Measurements from ENCODE around the gene SCART1.
A peak's percentile ranks its signal among the peaks of the same experiment; 100 is the strongest.
"Not testable (repeated sequence)": the region's sequence is repeated elsewhere in the genome, so short reads cannot be mapped to it uniquely, and the experiment has no call there.

SCART1 gene

DNA sequence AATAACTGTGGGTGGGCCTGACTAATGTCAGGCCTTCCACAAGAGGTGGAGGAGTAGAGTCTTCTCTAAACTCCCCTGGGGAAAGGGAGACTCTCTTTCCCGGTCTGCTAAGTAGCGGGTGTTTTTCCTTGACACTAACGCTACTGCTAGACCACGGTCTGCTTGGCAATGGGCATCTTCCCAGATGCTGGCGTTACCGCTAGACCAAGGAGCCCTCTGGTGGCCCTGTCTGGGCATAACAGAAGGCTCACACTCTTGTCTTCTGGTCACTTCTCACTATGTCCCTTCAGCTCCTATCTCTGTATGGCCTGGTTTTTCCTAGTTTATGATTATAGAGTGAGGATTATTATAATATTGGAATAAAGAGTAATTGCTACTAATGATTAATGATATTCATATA lies 43.6 kb downstream of the SCART1 start:
- H3K27me3 ChIP-seq (ENCODE audit: control insufficient read depth, low read length); H3K4me3 ChIP-seq (ENCODE audit: low read length); H3K36me3 ChIP-seq (ENCODE audit: control insufficient read depth, low read length); H3K79me2 ChIP-seq (ENCODE audit: control insufficient read depth, low read length); H3K27ac ChIP-seq (ENCODE audit: low read depth, low read length); H3K9me3 ChIP-seq (ENCODE audit: control insufficient read depth, insufficient read depth, low read length); H3K9me2 ChIP-seq (replicated peaks; ENCODE audit: control insufficient read depth, low read length); H3F3A ChIP-seq (ENCODE audit: control insufficient read depth, insufficient read depth); H4K20me1 ChIP-seq (ENCODE audit: control insufficient read depth, insufficient read depth, low read depth, low read length); H3K4me2 ChIP-seq (ENCODE audit: low read length); H3K4me1 ChIP-seq (ENCODE audit: control insufficient read depth, low read length): not testable (repeated sequence)
- peak; percentile 39 for TF ChIP-seq CTCF (IDR thresholded peaks at IDR 0.05; ENCODE audit: low read depth, low read length, poor library complexity, severe bottlenecking)

GRCh38 chr10:133499176-133499575 lies 45.4 kb downstream of the SCART1 start:
- not testable (repeated sequence) for H3K4me3 ChIP-seq (ENCODE audit: low read length); H3K79me2 ChIP-seq (ENCODE audit: control insufficient read depth, low read length); H3K9me2 ChIP-seq (replicated peaks; ENCODE audit: control insufficient read depth, low read length); H4K20me1 ChIP-seq (ENCODE audit: control insufficient read depth, insufficient read depth, low read depth, low read length); H3K36me3 ChIP-seq (ENCODE audit: control insufficient read depth, low read length); H3K27me3 ChIP-seq (ENCODE audit: control insufficient read depth, low read length); H3F3A ChIP-seq (ENCODE audit: control insufficient read depth, insufficient read depth); H3K27ac ChIP-seq (ENCODE audit: low read depth, low read length); H3K4me2 ChIP-seq (ENCODE audit: low read length); H3K4me1 ChIP-seq (ENCODE audit: control insufficient read depth, low read length); H3K9me3 ChIP-seq (ENCODE audit: control insufficient read depth, insufficient read depth, low read length)

DNA sequence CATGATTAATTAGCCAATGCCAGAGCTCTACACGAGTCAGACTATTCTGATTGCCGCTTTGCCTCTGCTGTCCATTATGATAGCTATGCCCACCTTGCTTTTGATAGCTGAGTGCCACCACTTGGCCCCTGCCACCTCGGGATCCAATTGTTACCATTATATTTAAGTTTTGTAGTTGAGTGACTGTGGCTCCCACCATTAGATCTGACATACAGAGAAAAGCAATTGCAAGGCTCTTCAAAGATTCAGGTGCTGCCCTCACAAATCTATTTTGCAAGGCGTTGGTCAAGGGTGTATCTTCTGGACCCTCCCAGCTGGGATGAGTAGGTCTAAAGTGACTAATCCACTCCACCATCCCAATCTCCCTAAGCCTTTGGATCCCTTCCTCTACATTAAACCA lies 47.2 kb downstream of the SCART1 start:
- H3K9me3 ChIP-seq (ENCODE audit: control insufficient read depth, insufficient read depth, low read length); H3K27ac ChIP-seq (ENCODE audit: low read depth, low read length); H3K4me2 ChIP-seq (ENCODE audit: low read length); H3K4me3 ChIP-seq (ENCODE audit: low read length); H3K79me2 ChIP-seq (ENCODE audit: control insufficient read depth, low read length); H3F3A ChIP-seq (ENCODE audit: control insufficient read depth, insufficient read depth); H3K36me3 ChIP-seq (ENCODE audit: control insufficient read depth, low read length); H3K27me3 ChIP-seq (ENCODE audit: control insufficient read depth, low read length); H4K20me1 ChIP-seq (ENCODE audit: control insufficient read depth, insufficient read depth, low read depth, low read length); H3K9me2 ChIP-seq (replicated peaks; ENCODE audit: control insufficient read depth, low read length); H3K4me1 ChIP-seq (ENCODE audit: control insufficient read depth, low read length): not testable (repeated sequence)

GRCh38 chr10:133509700-133510099 lies 56.0 kb downstream of the SCART1 start:
- H3K4me3 ChIP-seq (ENCODE audit: low read length): no peak overlapping the region
- no peak for TF ChIP-seq CTCF (IDR thresholded peaks at IDR 0.05; ENCODE audit: low read depth, low read length, poor library complexity, severe bottlenecking)
- TF ChIP-seq EZH2phosphoT487 (IDR thresholded peaks at IDR 0.05; ENCODE audit: borderline replicate concordance, low read length): no peak
- no peaks in the 10 kb centered on the region for H3K9me2 ChIP-seq (replicated peaks; ENCODE audit: control insufficient read depth, low read length)
- H3K4me2 ChIP-seq (ENCODE audit: low read length): no peak overlapping the region
- no peak overlapping the region for H3K27ac ChIP-seq (ENCODE audit: low read depth, low read length)
- no peaks in the 10 kb centered on the region for H3K79me2 ChIP-seq (ENCODE audit: control insufficient read depth, low read length)
- no peaks in the 10 kb centered on the region for H3K4me1 ChIP-seq (ENCODE audit: control insufficient read depth, low read length)
- H3K36me3 ChIP-seq (ENCODE audit: control insufficient read depth, low read length): no peaks in the 10 kb centered on the region
- H3K9me3 ChIP-seq (ENCODE audit: control insufficient read depth, insufficient read depth, low read length): no peaks in the 10 kb centered on the region
- no peaks in the 10 kb centered on the region for H4K20me1 ChIP-seq (ENCODE audit: control insufficient read depth, insufficient read depth, low read depth, low read length)
- no peaks in the 10 kb centered on the region for H3F3A ChIP-seq (ENCODE audit: control insufficient read depth, insufficient read depth)
- peaks cover 5% of the 10 kb centered on the region; the same call in 1 of the 2 replicates for H3K27me3 ChIP-seq (ENCODE audit: control insufficient read depth, low read length)
